HEK293 (cell line): ENCODE measurements around the gene PIP4K2B.

Experiments used
- CTCF ChIA-PET: fragments of 350-600 bp; formaldehyde crosslinking; extraction: SDS; loops from one replicate; lab custom pipeline; 2021; ENCODE audit warnings: antibody characterized with exemption; lab: Yijun Ruan, JAX
- POLR2A ChIA-PET: fragments of 300-600 bp; formaldehyde crosslinking; extraction: SDS; loops from one replicate; lab custom pipeline; 2020; ENCODE audit warnings: antibody characterized with exemption, inconsistent platforms; lab: Yijun Ruan, JAX
- H3K27ac ChIP-seq: fragments of 200-500 bp; sonication (Bioruptor generic); 2 replicates; pipeline ENCODE4 v1.5.1; 2014; ENCODE audit warnings: low read depth, low read length, control low read depth, inconsistent platforms; ENCODE audit errors: extremely low read depth
- H3K36me3 ChIP-seq, 2 experiments: fragments of 200-500 bp in 1 of 2; sonication (Bioruptor generic) in 1 of 2; 1 replicate in 1 of 2; 2 replicates in 1 of 2; pipeline ENCODE4 v1.5.1; 2014 to 2017; ENCODE audit warnings: inconsistent platforms in 2 of 2, low read length in 2 of 2; ENCODE audit not compliant: control insufficient read depth in 2 of 2, insufficient read depth in 1 of 2
- H3K4me1 ChIP-seq: fragments of 200-500 bp; sonication (Bioruptor generic); 2 replicates; pipeline ENCODE4 v1.5.1; 2014; ENCODE audit warnings: mild to moderate bottlenecking, low read length, inconsistent platforms; ENCODE audit not compliant: control insufficient read depth, insufficient read depth
- H3K4me3 ChIP-seq: 2 replicates; pipeline ENCODE4 v1.5.1; 2011; ENCODE audit warnings: low read depth, mild to moderate bottlenecking, control low read depth, low read length, moderate library complexity
- H3K9me3 ChIP-seq: fragments of 200-500 bp; sonication (Bioruptor generic); 2 replicates; pipeline ENCODE4 v1.5.1; 2014; ENCODE audit warnings: low read depth, low read length, inconsistent platforms; ENCODE audit not compliant: control insufficient read depth, insufficient read depth
- GLI2 ChIP-seq: fragments of 450-650 bp; formaldehyde crosslinking; IDR thresholded peaks from 2 replicates; pipeline ENCODE4; 2017; ENCODE audit warnings: missing biosample characterization, missing genetic modification characterization, low read depth, borderline replicate concordance
- KLF16 ChIP-seq: fragments of 450-650 bp; formaldehyde crosslinking; IDR thresholded peaks from 2 replicates; pipeline ENCODE4 v1.5.1; 2017; ENCODE audit warnings: missing biosample characterization, missing genetic modification characterization
- KLF8 ChIP-seq: fragments of 450-650 bp; formaldehyde crosslinking; IDR thresholded peaks from 2 replicates; pipeline ENCODE4 v1.5.1; 2016; ENCODE audit warnings: missing biosample characterization, missing genetic modification characterization
- RBAK ChIP-seq: fragments of 450-650 bp; formaldehyde crosslinking; IDR thresholded peaks from 2 replicates; pipeline ENCODE4 v1.5.1; 2016; ENCODE audit warnings: missing biosample characterization, missing genetic modification characterization
- ZBTB8A ChIP-seq: fragments of 450-650 bp; formaldehyde crosslinking; IDR thresholded peaks from 2 replicates; pipeline ENCODE4 v1.5.1; 2016; ENCODE audit warnings: missing biosample characterization, missing genetic modification characterization
- ZNF157 ChIP-seq: fragments of 450-650 bp; formaldehyde crosslinking; IDR thresholded peaks from 2 replicates; pipeline ENCODE4 v1.5.1; 2016; ENCODE audit warnings: missing biosample characterization, missing genetic modification characterization
- ZNF16 ChIP-seq: fragments of 450-650 bp; formaldehyde crosslinking; IDR thresholded peaks from 2 replicates; pipeline ENCODE4 v1.5.1; 2016; ENCODE audit warnings: low read depth, missing biosample characterization, missing genetic modification characterization
- ZNF311 ChIP-seq: fragments of 450-650 bp; formaldehyde crosslinking; IDR thresholded peaks from 2 replicates; pipeline ENCODE4 v1.5.1; 2017; ENCODE audit warnings: missing biosample characterization, missing genetic modification characterization, borderline replicate concordance
- ZNF423 ChIP-seq: fragments of 450-650 bp; formaldehyde crosslinking; IDR thresholded peaks from 2 replicates; pipeline ENCODE4 v1.5.1; 2016; ENCODE audit warnings: missing biosample characterization, missing genetic modification characterization
- ZNF521 ChIP-seq: fragments of 450-650 bp; formaldehyde crosslinking; IDR thresholded peaks from 2 replicates; pipeline ENCODE4 v1.5.1; 2017; ENCODE audit warnings: missing biosample characterization, mild to moderate bottlenecking, missing genetic modification characterization
- ZNF529 ChIP-seq: fragments of 450-650 bp; formaldehyde crosslinking; IDR thresholded peaks from 2 replicates; pipeline ENCODE4 v1.5.1; 2017; ENCODE audit warnings: missing genetic modification characterization, missing biosample characterization; ENCODE audit not compliant: insufficient replicate concordance
- ZNF658 ChIP-seq: fragments of 450-650 bp; formaldehyde crosslinking; IDR thresholded peaks from 2 replicates; pipeline ENCODE4; 2016; ENCODE audit warnings: missing biosample characterization, missing genetic modification characterization
- ZNF677 ChIP-seq: fragments of 450-650 bp; IDR thresholded peaks from 2 replicates; pipeline ENCODE4 v1.5.0; 2018; ENCODE audit warnings: missing biosample characterization, mild to moderate bottlenecking, missing genetic modification characterization, moderate library complexity
- ZNF777 ChIP-seq: fragments of 450-650 bp; formaldehyde crosslinking; IDR thresholded peaks from 2 replicates; pipeline ENCODE4 v1.5.1; 2017; ENCODE audit warnings: missing biosample characterization, missing genetic modification characterization, borderline replicate concordance
- ZNF791 ChIP-seq: fragments of 450-650 bp; formaldehyde crosslinking; IDR thresholded peaks from 2 replicates; pipeline ENCODE4 v1.5.1; 2016; ENCODE audit warnings: missing biosample characterization, missing genetic modification characterization
- ZNF843 ChIP-seq: fragments of 450-650 bp; formaldehyde crosslinking; IDR thresholded peaks from 2 replicates; pipeline ENCODE4 v1.5.1; 2016; ENCODE audit warnings: missing biosample characterization, missing genetic modification characterization
- ZSCAN16 ChIP-seq: fragments of 450-650 bp; formaldehyde crosslinking; IDR thresholded peaks from 2 replicates; pipeline ENCODE4 v1.5.1; 2016; ENCODE audit warnings: missing biosample characterization, missing genetic modification characterization
- ZSCAN30 ChIP-seq: fragments of 450-650 bp; IDR thresholded peaks from 2 replicates; pipeline ENCODE4 v1.5.1; 2018; ENCODE audit warnings: missing biosample characterization, mild to moderate bottlenecking, missing genetic modification characterization, moderate library complexity
- TF ChIP-seq, protein P1 (sequence below): fragments of 450-650 bp; formaldehyde crosslinking; IDR thresholded peaks from 2 replicates; pipeline ENCODE4 v1.5.1; 2017; ENCODE audit warnings: missing biosample characterization, mild to moderate bottlenecking, missing genetic modification characterization, moderate library complexity
- TF ChIP-seq, protein P2 (sequence below): fragments of 450-650 bp; formaldehyde crosslinking; IDR thresholded peaks from 2 replicates; pipeline ENCODE4 v1.5.1; 2016; ENCODE audit warnings: missing biosample characterization, missing genetic modification characterization, low read depth
- TF ChIP-seq, protein P3 (sequence below): fragments of 450-650 bp; formaldehyde crosslinking; IDR thresholded peaks from 2 replicates; pipeline ENCODE4 v1.5.1; 2016; ENCODE audit warnings: missing biosample characterization, missing genetic modification characterization
- TF ChIP-seq, protein P4 (sequence below): fragments of 450-650 bp; formaldehyde crosslinking; IDR thresholded peaks from 2 replicates; pipeline ENCODE4 v1.5.1; 2016; ENCODE audit warnings: missing biosample characterization, missing genetic modification characterization
- TF ChIP-seq, protein P5 (sequence below): fragments of 450-650 bp; formaldehyde crosslinking; IDR thresholded peaks from 2 replicates; pipeline ENCODE4 v1.5.1; 2016; ENCODE audit warnings: missing biosample characterization, missing genetic modification characterization
- TF ChIP-seq, protein P6 (sequence below): IDR thresholded peaks from 2 replicates; pipeline ENCODE4 v1.6.1; 2011; ENCODE audit warnings: mild to moderate bottlenecking, low read depth, low read length, borderline replicate concordance
- TF ChIP-seq, protein P7 (sequence below): fragments of 450-650 bp; formaldehyde crosslinking; IDR thresholded peaks from 2 replicates; pipeline ENCODE4 v1.5.1; 2016; ENCODE audit warnings: missing biosample characterization, missing genetic modification characterization

Gene PIP4K2B

DNA sequence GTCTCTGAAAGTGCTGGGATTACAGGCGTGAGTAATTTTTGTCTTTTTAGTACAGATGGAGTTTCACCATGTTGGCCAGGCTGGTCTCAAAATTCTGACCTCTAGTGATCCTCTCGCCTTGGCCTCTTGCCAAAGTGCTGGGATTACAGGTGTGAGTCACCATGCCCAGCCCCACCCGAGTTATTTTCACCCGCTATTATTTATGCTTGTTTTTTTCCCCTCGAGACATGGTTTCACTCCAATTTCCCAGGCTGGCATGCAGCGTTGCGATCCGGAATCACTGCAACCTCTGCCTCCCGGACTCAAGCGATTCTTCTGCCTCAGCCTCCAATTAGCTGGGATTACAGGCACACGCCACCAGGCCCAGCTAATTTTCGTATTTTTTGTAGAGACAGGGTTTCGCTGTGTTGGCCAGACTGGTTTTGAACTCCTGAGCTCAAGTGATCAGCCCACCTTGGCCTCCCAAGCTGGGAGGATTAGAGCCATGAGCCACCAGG is 45.0 kb upstream of the PIP4K2B start (continued):
- no peak for TF ChIP-seq ZNF677 (tag by site-specific recombination)
- TF ChIP-seq ZNF157 (tag by site-specific recombination): no peak
- TF ChIP-seq ZNF423: no peak
- TF ChIP-seq, protein P1, sequence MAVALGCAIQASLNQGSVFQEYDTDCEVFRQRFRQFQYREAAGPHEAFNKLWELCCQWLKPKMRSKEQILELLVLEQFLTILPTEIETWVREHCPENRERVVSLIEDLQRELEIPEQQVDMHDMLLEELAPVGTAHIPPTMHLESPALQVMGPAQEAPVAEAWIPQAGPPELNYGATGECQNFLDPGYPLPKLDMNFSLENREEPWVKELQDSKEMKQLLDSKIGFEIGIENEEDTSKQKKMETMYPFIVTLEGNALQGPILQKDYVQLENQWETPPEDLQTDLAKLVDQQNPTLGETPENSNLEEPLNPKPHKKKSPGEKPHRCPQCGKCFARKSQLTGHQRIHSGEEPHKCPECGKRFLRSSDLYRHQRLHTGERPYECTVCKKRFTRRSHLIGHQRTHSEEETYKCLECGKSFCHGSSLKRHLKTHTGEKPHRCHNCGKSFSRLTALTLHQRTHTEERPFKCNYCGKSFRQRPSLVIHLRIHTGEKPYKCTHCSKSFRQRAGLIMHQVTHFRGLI (tag by site-specific recombination): 0 out of 2 replicates have a peak, but pooled peaks have one; percentile 22
- TF ChIP-seq GLI2 (tag by site-specific recombination): no peak
- TF ChIP-seq, protein P2, sequence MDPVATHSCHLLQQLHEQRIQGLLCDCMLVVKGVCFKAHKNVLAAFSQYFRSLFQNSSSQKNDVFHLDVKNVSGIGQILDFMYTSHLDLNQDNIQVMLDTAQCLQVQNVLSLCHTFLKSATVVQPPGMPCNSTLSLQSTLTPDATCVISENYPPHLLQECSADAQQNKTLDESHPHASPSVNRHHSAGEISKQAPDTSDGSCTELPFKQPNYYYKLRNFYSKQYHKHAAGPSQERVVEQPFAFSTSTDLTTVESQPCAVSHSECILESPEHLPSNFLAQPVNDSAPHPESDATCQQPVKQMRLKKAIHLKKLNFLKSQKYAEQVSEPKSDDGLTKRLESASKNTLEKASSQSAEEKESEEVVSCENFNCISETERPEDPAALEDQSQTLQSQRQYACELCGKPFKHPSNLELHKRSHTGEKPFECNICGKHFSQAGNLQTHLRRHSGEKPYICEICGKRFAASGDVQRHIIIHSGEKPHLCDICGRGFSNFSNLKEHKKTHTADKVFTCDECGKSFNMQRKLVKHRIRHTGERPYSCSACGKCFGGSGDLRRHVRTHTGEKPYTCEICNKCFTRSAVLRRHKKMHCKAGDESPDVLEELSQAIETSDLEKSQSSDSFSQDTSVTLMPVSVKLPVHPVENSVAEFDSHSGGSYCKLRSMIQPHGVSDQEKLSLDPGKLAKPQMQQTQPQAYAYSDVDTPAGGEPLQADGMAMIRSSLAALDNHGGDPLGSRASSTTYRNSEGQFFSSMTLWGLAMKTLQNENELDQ (tag by site-specific recombination): no peak
- no peak for TF ChIP-seq ZNF843 (tag by site-specific recombination)
- peak; percentile 21; the same call in 1 of the 2 replicates for TF ChIP-seq KLF8 (tag by site-specific recombination)
- no peak for TF ChIP-seq KLF16 (tag by site-specific recombination)
- TF ChIP-seq, protein P3, sequence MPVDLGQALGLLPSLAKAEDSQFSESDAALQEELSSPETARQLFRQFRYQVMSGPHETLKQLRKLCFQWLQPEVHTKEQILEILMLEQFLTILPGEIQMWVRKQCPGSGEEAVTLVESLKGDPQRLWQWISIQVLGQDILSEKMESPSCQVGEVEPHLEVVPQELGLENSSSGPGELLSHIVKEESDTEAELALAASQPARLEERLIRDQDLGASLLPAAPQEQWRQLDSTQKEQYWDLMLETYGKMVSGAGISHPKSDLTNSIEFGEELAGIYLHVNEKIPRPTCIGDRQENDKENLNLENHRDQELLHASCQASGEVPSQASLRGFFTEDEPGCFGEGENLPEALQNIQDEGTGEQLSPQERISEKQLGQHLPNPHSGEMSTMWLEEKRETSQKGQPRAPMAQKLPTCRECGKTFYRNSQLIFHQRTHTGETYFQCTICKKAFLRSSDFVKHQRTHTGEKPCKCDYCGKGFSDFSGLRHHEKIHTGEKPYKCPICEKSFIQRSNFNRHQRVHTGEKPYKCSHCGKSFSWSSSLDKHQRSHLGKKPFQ: peak; percentile 20; the same call in 1 of the 2 replicates
- TF ChIP-seq, protein P4, sequence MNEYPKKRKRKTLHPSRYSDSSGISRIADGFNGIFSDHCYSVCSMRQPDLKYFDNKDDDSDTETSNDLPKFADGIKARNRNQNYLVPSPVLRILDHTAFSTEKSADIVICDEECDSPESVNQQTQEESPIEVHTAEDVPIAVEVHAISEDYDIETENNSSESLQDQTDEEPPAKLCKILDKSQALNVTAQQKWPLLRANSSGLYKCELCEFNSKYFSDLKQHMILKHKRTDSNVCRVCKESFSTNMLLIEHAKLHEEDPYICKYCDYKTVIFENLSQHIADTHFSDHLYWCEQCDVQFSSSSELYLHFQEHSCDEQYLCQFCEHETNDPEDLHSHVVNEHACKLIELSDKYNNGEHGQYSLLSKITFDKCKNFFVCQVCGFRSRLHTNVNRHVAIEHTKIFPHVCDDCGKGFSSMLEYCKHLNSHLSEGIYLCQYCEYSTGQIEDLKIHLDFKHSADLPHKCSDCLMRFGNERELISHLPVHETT (tag by site-specific recombination): no peak
- TF ChIP-seq ZBTB8A (tag by site-specific recombination): no peak
- TF ChIP-seq ZNF311 (tag by site-specific recombination): no peak
- no peak for TF ChIP-seq ZSCAN30 (tag by site-specific recombination)
- TF ChIP-seq, protein P5, sequence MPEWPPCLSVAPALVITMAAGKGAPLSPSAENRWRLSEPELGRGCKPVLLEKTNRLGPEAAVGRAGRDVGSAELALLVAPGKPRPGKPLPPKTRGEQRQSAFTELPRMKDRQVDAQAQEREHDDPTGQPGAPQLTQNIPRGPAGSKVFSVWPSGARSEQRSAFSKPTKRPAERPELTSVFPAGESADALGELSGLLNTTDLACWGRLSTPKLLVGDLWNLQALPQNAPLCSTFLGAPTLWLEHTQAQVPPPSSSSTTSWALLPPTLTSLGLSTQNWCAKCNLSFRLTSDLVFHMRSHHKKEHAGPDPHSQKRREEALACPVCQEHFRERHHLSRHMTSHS (tag by site-specific recombination): no peak

DNA sequence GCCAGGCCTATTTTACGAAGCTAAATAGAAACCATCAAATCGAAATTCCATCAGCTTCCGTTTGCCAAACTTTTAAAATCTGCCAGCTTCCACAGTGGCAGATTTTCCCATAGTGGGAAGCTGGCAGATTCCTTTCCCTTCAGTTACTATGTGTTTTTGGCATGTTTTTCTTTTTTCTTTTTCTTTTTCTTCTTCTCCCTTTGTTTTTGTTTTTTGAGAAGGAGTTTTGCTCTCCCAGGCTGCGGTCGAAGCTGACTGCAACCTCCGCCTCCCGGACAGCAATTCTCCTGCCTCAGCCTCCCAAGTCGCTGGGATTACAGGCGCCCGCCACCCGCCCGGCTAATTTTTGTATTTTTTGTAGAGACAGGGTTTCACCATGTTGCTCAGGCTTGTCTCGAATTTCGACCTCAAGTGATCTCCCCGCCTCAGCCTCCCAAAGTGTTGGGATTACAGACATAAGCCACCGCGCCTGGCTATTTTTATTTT is 26.4 kb upstream of the PIP4K2B start:
- Histone ChIP-seq H3K4me1 (no peaks in the 10 kb centered on the region), H3K9me3 (no peaks in the 10 kb centered on the region), H3K36me3 (peaks cover 7 to 10% of the 10 kb centered on the region in 2 experiments), H3K27ac (peak overlapping the region; percentile 94), H3K4me3 (peak overlapping the region; percentile 80)
- ChIA-PET CTCF (interaction anchor here (0.7 to 0.9 kb wide), 2 partner anchors 47 to 327 kb away, joined by 3 to 4 read pairs; no protein-coding TSS in a partner anchor), POLR2A (interaction anchor here (1.0 to 1.9 kb wide), 6 partner anchors 9 to 328 kb away, joined by 4 to 12 read pairs (median 10); partner anchors contain the start of genes LASP1 and RPL23)
- TF ChIP-seq, protein P6, sequence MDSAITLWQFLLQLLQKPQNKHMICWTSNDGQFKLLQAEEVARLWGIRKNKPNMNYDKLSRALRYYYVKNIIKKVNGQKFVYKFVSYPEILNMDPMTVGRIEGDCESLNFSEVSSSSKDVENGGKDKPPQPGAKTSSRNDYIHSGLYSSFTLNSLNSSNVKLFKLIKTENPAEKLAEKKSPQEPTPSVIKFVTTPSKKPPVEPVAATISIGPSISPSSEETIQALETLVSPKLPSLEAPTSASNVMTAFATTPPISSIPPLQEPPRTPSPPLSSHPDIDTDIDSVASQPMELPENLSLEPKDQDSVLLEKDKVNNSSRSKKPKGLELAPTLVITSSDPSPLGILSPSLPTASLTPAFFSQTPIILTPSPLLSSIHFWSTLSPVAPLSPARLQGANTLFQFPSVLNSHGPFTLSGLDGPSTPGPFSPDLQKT: no peak
- TF ChIP-seq ZNF529 (tag by site-specific recombination) (no peak), ZNF791 (tag by site-specific recombination) (no peak), RBAK (no peak), ZNF521 (no peak), ZNF16 (no peak), ZNF777 (tag by site-specific recombination) (no peak), ZNF658 (tag by site-specific recombination) (no peak), ZSCAN16 (tag by site-specific recombination) (no peak)
- TF ChIP-seq, protein P7, sequence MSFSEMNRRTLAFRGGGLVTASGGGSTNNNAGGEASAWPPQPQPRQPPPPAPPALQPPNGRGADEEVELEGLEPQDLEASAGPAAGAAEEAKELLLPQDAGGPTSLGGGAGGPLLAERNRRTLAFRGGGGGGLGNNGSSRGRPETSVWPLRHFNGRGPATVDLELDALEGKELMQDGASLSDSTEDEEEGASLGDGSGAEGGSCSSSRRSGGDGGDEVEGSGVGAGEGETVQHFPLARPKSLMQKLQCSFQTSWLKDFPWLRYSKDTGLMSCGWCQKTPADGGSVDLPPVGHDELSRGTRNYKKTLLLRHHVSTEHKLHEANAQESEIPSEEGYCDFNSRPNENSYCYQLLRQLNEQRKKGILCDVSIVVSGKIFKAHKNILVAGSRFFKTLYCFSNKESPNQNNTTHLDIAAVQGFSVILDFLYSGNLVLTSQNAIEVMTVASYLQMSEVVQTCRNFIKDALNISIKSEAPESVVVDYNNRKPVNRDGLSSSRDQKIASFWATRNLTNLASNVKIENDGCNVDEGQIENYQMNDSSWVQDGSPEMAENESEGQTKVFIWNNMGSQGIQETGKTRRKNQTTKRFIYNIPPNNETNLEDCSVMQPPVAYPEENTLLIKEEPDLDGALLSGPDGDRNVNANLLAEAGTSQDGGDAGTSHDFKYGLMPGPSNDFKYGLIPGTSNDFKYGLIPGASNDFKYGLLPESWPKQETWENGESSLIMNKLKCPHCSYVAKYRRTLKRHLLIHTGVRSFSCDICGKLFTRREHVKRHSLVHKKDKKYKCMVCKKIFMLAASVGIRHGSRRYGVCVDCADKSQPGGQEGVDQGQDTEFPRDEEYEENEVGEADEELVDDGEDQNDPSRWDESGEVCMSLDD (tag by site-specific recombination): no peak
